HepG2 (cell line): ENCODE measurements around the gene BZW1. TPM values are rescaled to one million over a fixed set of nuclear protein-coding genes. Genes with fewer than 3 reads are reported as not detected.
A peak's percentile ranks its signal among the peaks of the same experiment; 100 is the strongest.

Experiments used
- E2F5 ChIP-seq: sonication (generic); formaldehyde crosslinking; conservative IDR thresholded peaks from 2 replicates; pipeline ENCODE4 v1.4.0; 2020; ENCODE audit warnings: missing genetic modification reagents
- HINFP ChIP-seq: sonication (generic); formaldehyde crosslinking; IDR thresholded peaks from 2 replicates; pipeline ENCODE4 v1.4.0; 2020; ENCODE audit warnings: low read depth, mild to moderate bottlenecking, missing genetic modification reagents
- MBD4 ChIP-seq: IDR thresholded peaks from 2 replicates; pipeline ENCODE4 v1.6.1; 2012; ENCODE audit warnings: low read length, inconsistent platforms, borderline replicate concordance
- RBM39 ChIP-seq: fragments of 200-400 bp; formaldehyde crosslinking; IDR thresholded peaks from one replicate; pipeline ENCODE4 v1.6.1; 2018; ENCODE audit warnings: antibody characterized with exemption, mild to moderate bottlenecking, low read depth, low read length; ENCODE audit not compliant: poor library complexity, severe bottlenecking
- ZNF407 ChIP-seq: sonication (generic); formaldehyde crosslinking; IDR thresholded peaks from one replicate; pipeline ENCODE4 v1.5.1; 2020; ENCODE audit warnings: mild to moderate bottlenecking, missing genetic modification reagents; ENCODE audit errors: not compliant biosample characterization
- polyA plus RNA-seq, 8 experiments: library from polyadenylated mRNA; depleted of rRNA in 3 of 8; stranded (reverse) in 7 of 8; unstranded in 1 of 8; fragments of >200 nt; fragmentation: Illumina TruSeq in 4 of 8; extraction: Trizol in 4 of 8; gene quantifications; 2 replicates each; pipeline versions ENCODE4 v1.2.1 to v1.2.3, GENCODE V29; 2011 to 2016; ENCODE audit warnings: low read depth in 4 of 8, missing spikeins in 1 of 8, mixed read lengths in 1 of 8; ENCODE audit not compliant: insufficient read depth in 1 of 8
- total RNA-seq, 5 experiments: library from RNA; depleted of rRNA; stranded (reverse); fragments of >200 nt; fragmentation: Illumina TruSeq; extraction: Trizol; gene quantifications; 2 replicates each; pipeline ENCODE4 v1.2.3, GENCODE V29; 2016; ENCODE audit warnings: low read depth in 1 of 5
- TF ChIP-seq, protein P1 (sequence below): sonication (generic); formaldehyde crosslinking; IDR thresholded peaks from 2 replicates; pipeline ENCODE4 v1.8.1; 2023; ENCODE audit warnings: mild to moderate bottlenecking, missing genetic modification reagents, borderline replicate concordance
- TF ChIP-seq, protein P2 (sequence below): sonication (generic); formaldehyde crosslinking; IDR thresholded peaks from 2 replicates; pipeline ENCODE4 v1.4.0; 2020; ENCODE audit warnings: missing genetic modification reagents
- TF ChIP-seq, protein P3 (sequence below): sonication (generic); formaldehyde crosslinking; IDR thresholded peaks from 2 replicates; pipeline ENCODE4 v1.4.0; 2020; ENCODE audit warnings: mild to moderate bottlenecking, low read depth, missing genetic modification reagents

The BZW1 gene
- total and polyA plus RNA-seq, 2 of the 13 experiments (the other 11 are each of a cell fraction or from before 2014, with no cell fraction given) = 106 to 384 TPM

DNA sequence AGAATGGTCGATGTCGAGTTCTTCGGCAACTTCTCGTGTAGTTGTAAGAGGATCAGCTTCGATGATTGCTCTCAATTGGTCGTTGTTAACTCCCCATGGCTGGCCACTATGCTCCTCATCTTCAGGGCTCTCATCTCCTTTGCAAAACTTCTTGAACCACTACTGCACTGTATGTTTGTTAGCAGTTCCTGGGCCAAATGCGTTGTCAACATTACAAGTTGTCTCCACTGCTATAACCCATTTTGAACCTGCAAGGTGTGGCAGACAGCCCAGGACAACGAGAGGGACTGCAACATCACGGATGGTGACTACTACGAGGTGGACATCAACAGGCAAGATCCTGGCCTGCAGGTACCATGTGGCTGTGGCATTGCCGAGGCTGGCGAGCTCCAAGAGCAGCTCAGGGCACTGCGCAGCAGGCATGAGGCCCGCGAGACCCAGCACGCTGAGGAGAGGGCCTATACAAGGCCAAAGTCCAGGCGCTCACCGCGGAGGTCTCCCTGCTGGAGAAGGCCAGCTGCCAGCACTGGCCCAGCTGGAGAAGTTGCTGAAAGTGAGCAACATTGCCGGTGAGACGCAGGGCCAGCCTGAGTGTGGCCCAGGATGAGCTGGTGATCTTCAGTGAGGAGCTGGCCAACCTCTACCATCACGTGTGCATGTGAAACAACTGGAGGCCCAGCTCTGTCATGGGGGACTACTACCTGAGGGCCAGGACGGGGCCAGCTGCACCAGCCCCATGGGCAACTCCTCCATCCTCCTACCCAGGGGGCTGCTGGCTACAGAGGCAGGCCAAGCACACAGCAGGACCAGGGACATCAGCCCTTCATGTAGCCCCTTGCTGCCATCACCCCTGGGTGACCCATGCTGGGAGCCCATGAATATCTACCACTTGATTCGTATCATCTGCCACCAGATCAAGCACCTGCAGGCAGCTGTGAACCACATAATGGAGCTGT, 32.6 kb downstream of the BZW1 start (continued):
- TF ChIP-seq, protein P1, sequence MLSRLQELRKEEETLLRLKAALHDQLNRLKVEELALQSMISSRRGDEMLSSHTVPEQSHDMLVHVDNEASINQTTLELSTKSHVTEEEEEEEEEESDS (CRISPR knock-in tag) = no peak
- TF ChIP-seq, protein P2, sequence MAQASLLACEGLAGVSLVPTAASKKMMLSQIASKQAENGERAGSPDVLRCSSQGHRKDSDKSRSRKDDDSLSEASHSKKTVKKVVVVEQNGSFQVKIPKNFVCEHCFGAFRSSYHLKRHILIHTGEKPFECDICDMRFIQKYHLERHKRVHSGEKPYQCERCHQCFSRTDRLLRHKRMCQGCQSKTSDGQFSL (CRISPR knock-in tag) = no peak
- TF ChIP-seq HINFP (no peak; the same call in 1 of the 2 replicates), E2F5 (no peak), ZNF407 (CRISPR knock-in tag) (peak; percentile 84), RBM39 (no peak), MBD4 (no peak)
- TF ChIP-seq, protein P3, sequence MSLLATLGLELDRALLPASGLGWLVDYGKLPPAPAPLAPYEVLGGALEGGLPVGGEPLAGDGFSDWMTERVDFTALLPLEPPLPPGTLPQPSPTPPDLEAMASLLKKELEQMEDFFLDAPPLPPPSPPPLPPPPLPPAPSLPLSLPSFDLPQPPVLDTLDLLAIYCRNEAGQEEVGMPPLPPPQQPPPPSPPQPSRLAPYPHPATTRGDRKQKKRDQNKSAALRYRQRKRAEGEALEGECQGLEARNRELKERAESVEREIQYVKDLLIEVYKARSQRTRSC (CRISPR knock-in tag) = peak; percentile 74; the same call in 1 of the 2 replicates
